Colonic mucosa (tissue), 4 donors: ENCODE data around the gene LAMC2. TPM values are rescaled to one million over a fixed set of nuclear protein-coding genes. Genes with fewer than 3 reads are reported as not detected.
"Not testable (repeated sequence)": the region's sequence is repeated elsewhere in the genome, so short reads cannot be mapped to it uniquely, and the experiment has no call there.

Experiments
- DNase-seq: peaks from one replicate; pipeline ENCODE4 v3.0.0-alpha.2; 2020
- H3K27ac ChIP-seq: fragments of 200-600 bp; one replicate; pipeline ENCODE4 v1.8.0; 2021
- H3K27me3 ChIP-seq: fragments of 200-600 bp; one replicate; pipeline ENCODE4 v1.8.0; 2021
- H3K36me3 ChIP-seq: fragments of 200-600 bp; one replicate; pipeline ENCODE4 v1.8.0; 2021
- H3K4me1 ChIP-seq: fragments of 200-600 bp; one replicate; pipeline ENCODE4 v1.8.0; 2021; ENCODE audit warnings: mild to moderate bottlenecking
- H3K4me3 ChIP-seq: fragments of 200-600 bp; one replicate; pipeline ENCODE4 v1.8.0; 2021
- H3K9ac ChIP-seq, 2 donors: one replicate each; pipeline ENCODE4 v1.7.0; 2013; ENCODE audit warnings: control low read depth in 2 of 2, low read depth in 2 of 2, low read length in 2 of 2
- H3K9me3 ChIP-seq: fragments of 200-600 bp; one replicate; pipeline ENCODE4 v1.8.0; 2021
- CTCF ChIP-seq: fragments of 200-600 bp; IDR thresholded peaks from one replicate; pipeline ENCODE4 v1.8.0; 2022; ENCODE audit warnings: antibody characterized with exemption, mild to moderate bottlenecking
- intact Hi-C: fragments of 100-400 bp; cut with DNase I; formaldehyde crosslinking; loops from one replicate; pipeline ENCODE4 v1.14.1; 2022
- total RNA-seq, 2 donors: library from RNA; stranded (reverse); fragmentation: NEBNext Ultra II Directional in 1 of 2; extraction: Animal tissue kit (Norgen Biotek cat#: 25700) in 1 of 2; gene quantifications; one replicate each; pipeline ENCODE4 v1.2.1, GENCODE V29; 2021
- donor health status: healthy.
- donor health status: DM: no; HTN: no; CAD: no.
- donor health status: DM: no; HTN: no; CAD: no.

Gene LAMC2
- total RNA-seq, 2 donors from 2014 or later: 25.3 to 27.7 TPM

DNA sequence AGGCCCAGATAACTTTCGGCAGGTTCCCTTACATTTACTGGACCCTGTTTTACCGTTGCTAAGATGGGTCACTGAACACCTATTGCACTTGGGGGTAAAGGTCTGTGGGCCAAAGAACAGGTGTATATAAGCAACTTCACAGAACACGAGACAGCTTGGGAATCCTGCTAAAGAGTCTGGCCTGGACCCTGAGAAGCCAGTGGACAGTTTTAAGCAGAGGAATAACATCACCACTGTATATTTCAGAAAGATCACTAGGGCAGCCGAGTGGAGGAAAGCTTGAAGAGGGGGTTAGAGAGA, 54.4 kb downstream of the LAMC2 start:
- no peak overlapping the region for H3K27ac ChIP-seq
- no peaks in the 10 kb centered on the region for H3K4me1 ChIP-seq
- H3K4me3 ChIP-seq: no peak overlapping the region
- DNase-seq: no peak
- no peak overlapping the region for H3K9ac ChIP-seq
- H3K36me3 ChIP-seq: no peaks in the 10 kb centered on the region
- intact Hi-C loops: no loop called here
- no peaks in the 10 kb centered on the region for H3K27me3 ChIP-seq
- no peaks in the 10 kb centered on the region for H3K9me3 ChIP-seq
- TF ChIP-seq CTCF: no peak

- H3K4me3 ChIP-seq, H3K9me3 ChIP-seq, H3K27ac ChIP-seq, DNase-seq, H3K27me3 ChIP-seq, H3K36me3 ChIP-seq, H3K9ac ChIP-seq, intact Hi-C loops, H3K4me1 ChIP-seq: not testable (repeated sequence)
Observed at GRCh38 chr1:183240853-183241252, 54.8 kb downstream of the LAMC2 start.

- Histone ChIP-seq H3K36me3 (no peaks in the 10 kb centered on the region), H3K4me3 (no peak overlapping the region), H3K27ac (no peak overlapping the region), H3K27me3 (no peaks in the 10 kb centered on the region), H3K9ac (no peak overlapping the region), H3K4me1 (no peaks in the 10 kb centered on the region), H3K9me3 (no peaks in the 10 kb centered on the region)
- no peak for TF ChIP-seq CTCF
- intact Hi-C loops: no loop called here
- no peak for DNase-seq
Observed at GRCh38 chr1:183241471-183241870, 55.4 kb downstream of the LAMC2 start.

DNA sequence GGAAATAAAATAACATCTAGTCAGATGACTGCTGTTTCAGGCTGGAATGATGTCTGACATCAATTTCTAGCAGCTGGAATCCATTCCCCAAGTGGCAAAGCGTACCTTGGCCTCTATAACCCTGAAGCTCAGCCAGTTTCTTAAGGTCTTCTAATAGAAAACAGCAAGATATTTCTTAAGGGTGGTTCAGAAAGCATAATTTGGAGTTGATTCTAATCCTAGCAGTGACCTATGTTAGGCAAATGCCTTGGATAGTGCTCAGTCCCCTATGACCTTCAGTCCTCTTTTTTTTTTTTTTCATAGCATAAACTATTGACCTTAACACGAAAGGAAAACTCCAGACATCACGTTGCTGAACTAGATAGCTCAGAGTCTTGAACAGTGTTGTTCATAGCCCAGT, 56.5 kb downstream of the LAMC2 start:
- DNase-seq: no peak
- no peaks in the 10 kb centered on the region for H3K4me1 ChIP-seq
- H3K36me3 ChIP-seq: no peaks in the 10 kb centered on the region
- no peak overlapping the region for H3K27ac ChIP-seq
- no peak for TF ChIP-seq CTCF
- no peaks in the 10 kb centered on the region for H3K9me3 ChIP-seq
- no peak overlapping the region for H3K9ac ChIP-seq
- no peak overlapping the region for H3K4me3 ChIP-seq
- no peaks in the 10 kb centered on the region for H3K27me3 ChIP-seq
- intact Hi-C loops: no loop called here

GRCh38 chr1:183243161-183244050, 57.3 kb downstream of the LAMC2 start:
- no peaks in the 10 kb centered on the region for H3K4me1 ChIP-seq
- H3K9me3 ChIP-seq: no peaks in the 10 kb centered on the region
- H3K4me3 ChIP-seq: no peak overlapping the region
- DNase-seq: peak; percentile 25
- no peak for TF ChIP-seq CTCF
- no peak overlapping the region for H3K9ac ChIP-seq
- H3K36me3 ChIP-seq: no peaks in the 10 kb centered on the region
- H3K27ac ChIP-seq: no peak overlapping the region
- H3K27me3 ChIP-seq: no peaks in the 10 kb centered on the region
- intact Hi-C loops: no loop called here

DNA sequence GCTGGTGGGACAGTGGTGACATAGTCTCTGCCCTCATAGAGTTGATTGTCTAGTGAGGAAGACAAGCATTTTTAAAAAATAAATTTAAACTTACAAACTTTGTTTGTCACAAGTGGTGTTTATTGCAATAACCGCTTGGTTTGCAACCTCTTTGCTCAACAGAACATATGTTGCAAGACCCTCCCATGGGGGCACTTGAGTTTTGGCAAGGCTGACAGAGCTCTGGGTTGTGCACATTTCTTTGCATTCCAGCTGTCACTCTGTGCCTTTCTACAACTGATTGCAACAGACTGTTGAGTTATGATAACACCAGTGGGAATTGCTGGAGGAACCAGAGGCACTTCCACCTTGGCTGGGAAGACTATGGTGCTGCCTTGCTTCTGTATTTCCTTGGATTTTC, 58.4 kb downstream of the LAMC2 start:
- Histone ChIP-seq H3K9ac (no peak overlapping the region), H3K9me3 (no peaks in the 10 kb centered on the region), H3K27ac (no peak overlapping the region), H3K36me3 (no peaks in the 10 kb centered on the region), H3K27me3 (no peaks in the 10 kb centered on the region), H3K4me1 (no peaks in the 10 kb centered on the region), H3K4me3 (no peak overlapping the region)
- TF ChIP-seq CTCF: no peak
- intact Hi-C loops: no loop called here
- peak; percentile 72 for DNase-seq
